T-cell (primary cell): Measurements from ENCODE around the gene PKHD1. TPM values are rescaled to one million over a fixed set of nuclear protein-coding genes. Genes with fewer than 3 reads are reported as not detected.

Source experiments
- ATAC-seq, 4 experiments: fragments of 200-7000 bp in 3 of 4; fragments of 150-1000 bp in 1 of 4; cut with Tn5 transposase; replicated peaks in 1 of 4; 1 replicate in 3 of 4; 2 replicates in 1 of 4; pipeline ENCODE4 v1.10.0; 2021; ENCODE audit warnings: moderate library complexity in 3 of 4, mild to moderate bottlenecking in 2 of 4, moderate number of reproducible peaks in 1 of 4
- CTCF ChIA-PET, 2 donors: fragments of 300-600 bp; sonication (Branson Sonifier 250); formaldehyde crosslinking; loops; one replicate each; lab custom pipeline; 2022; ENCODE audit warnings: antibody characterized with exemption in 2 of 2; lab: Charles Lee
- POLR2A ChIA-PET, 2 donors: fragments of 300-600 bp; sonication (Branson Sonifier 250); formaldehyde crosslinking; loops; one replicate each; lab custom pipeline; 2022; ENCODE audit warnings: antibody characterized with exemption in 2 of 2; lab: Charles Lee
- DNase-seq, 35 experiments: peaks; one replicate each; pipeline versions ENCODE4 v3.0.0 to v3.0.0-alpha.2; 2013 to 2023
- H3K27ac ChIP-seq: one replicate; pipeline ENCODE4 v1.5.1; 2013; ENCODE audit warnings: low read length
- H3K27me3 ChIP-seq, 2 experiments: replicated peaks in 1 of 2; 1 replicate in 1 of 2; 2 replicates in 1 of 2; pipeline versions ENCODE4 v1.6.1 to v1.7.0; 2013; ENCODE audit warnings: low read length in 1 of 2, mixed read lengths in 1 of 2; ENCODE audit not compliant: control insufficient read depth in 2 of 2, insufficient read depth in 2 of 2; ENCODE audit errors: extremely low read depth in 1 of 2
- H3K36me3 ChIP-seq, 2 donors: 1 replicate in 1 of 2; 2 replicates in 1 of 2; pipeline versions ENCODE4 v1.6.1 to v1.7.0; 2013; ENCODE audit warnings: low read length in 1 of 2; ENCODE audit not compliant: control insufficient read depth in 2 of 2, insufficient read depth in 1 of 2; ENCODE audit errors: extremely low read depth in 1 of 2
- H3K4me1 ChIP-seq, 2 experiments: 1 replicate in 1 of 2; 2 replicates in 1 of 2; pipeline versions ENCODE4 v1.6.1 to v1.7.0; 2013; ENCODE audit warnings: low read length in 2 of 2, mixed read lengths in 1 of 2; ENCODE audit not compliant: insufficient read depth in 2 of 2, control insufficient read depth in 1 of 2; ENCODE audit errors: extremely low read depth in 1 of 2
- H3K4me3 ChIP-seq, 2 donors: 1 replicate in 1 of 2; 2 replicates in 1 of 2; pipeline versions ENCODE4 v1.5.1 to v1.7.0; 2013; ENCODE audit warnings: mild to moderate bottlenecking in 2 of 2, low read length in 1 of 2, moderate library complexity in 1 of 2; ENCODE audit not compliant: control insufficient read depth in 1 of 2; ENCODE audit errors: extremely low read depth in 1 of 2
- H3K9me3 ChIP-seq: 2 replicates; pipeline ENCODE4 v1.7.0; 2013
- H3K27ac Mint-ChIP-seq, 2 donors: one replicate each; pipeline ENCODE4 v1.8.0; 2020 to 2021; ENCODE audit warnings: mild to moderate bottlenecking in 2 of 2, mixed read lengths in 2 of 2
- H3K27me3 Mint-ChIP-seq, 2 donors: one replicate each; pipeline ENCODE4 v1.8.0; 2021 to 2022; ENCODE audit warnings: mixed read lengths in 2 of 2
- H3K36me3 Mint-ChIP-seq: one replicate; pipeline ENCODE4 v1.8.0; 2021; ENCODE audit warnings: mixed read lengths
- H3K4me1 Mint-ChIP-seq, 3 donors: one replicate each; pipeline ENCODE4 v1.8.0; 2020 to 2022; ENCODE audit warnings: mixed read lengths in 3 of 3, mild to moderate bottlenecking in 1 of 3
- H3K4me3 Mint-ChIP-seq, 3 donors: one replicate each; pipeline ENCODE4 v1.8.0; 2020 to 2022; ENCODE audit warnings: mild to moderate bottlenecking in 3 of 3, mixed read lengths in 3 of 3, moderate library complexity in 3 of 3
- H3K9me3 Mint-ChIP-seq, 3 donors: one replicate each; pipeline ENCODE4 v1.8.0; 2020 to 2022; ENCODE audit warnings: mixed read lengths in 3 of 3
- WGBS: methylation state at CpG from one replicate; pipeline ENCODE4 v1.1.5; 2013; ENCODE audit warnings: missing lambda C conversion rate; ENCODE audit not compliant: insufficient coverage; 5-methylcytosine and 5-hydroxymethylcytosine counted together
- total RNA-seq, 35 experiments: library from RNA in 6 of 35; stranded (reverse) in 6 of 35; fragments of 120-200 nt in 1 of 35; gene quantifications; one replicate each; pipeline versions ENCODE4 v1.2.1 to v1.2.4 and lab custom pipeline; 2013 to 2026

Gene PKHD1
- total RNA-seq, 5 donors from 2014 or later (not counting 1 experiment from before 2014, with no cell fraction given): 0.03 TPM; not detected in 3

- no peak for DNase-seq
- Mint-ChIP-seq H3K4me3 (no peak overlapping the region), H3K4me1 (no peaks in the 10 kb centered on the region), H3K36me3 (no peaks in the 10 kb centered on the region), H3K9me3 (peaks cover 2 to 7% (median 5%) of the 10 kb centered on the region in 3 donors), H3K27me3 (no peaks in the 10 kb centered on the region), H3K27ac (no peak overlapping the region)
- no peak overlapping the region for H3K4me3 ChIP-seq
- no peaks in the 10 kb centered on the region for H3K36me3 ChIP-seq
- ChIA-PET POLR2A (no interaction called here), CTCF (no interaction called here)
- no peaks in the 10 kb centered on the region for H3K27me3 ChIP-seq
- no peaks in the 10 kb centered on the region for H3K9me3 ChIP-seq
- no peak for ATAC-seq
- 88% methylated on average over 1 of the region's 5 CpGs for WGBS
- no peak overlapping the region for H3K27ac ChIP-seq
- no peaks in the 10 kb centered on the region for H3K4me1 ChIP-seq
These were observed 517.1 kb downstream of the PKHD1 start for GRCh38 chr6:51570168-51570921.

- peaks cover 2 to 7% (median 5%) of the 10 kb centered on the region in 3 donors for H3K9me3 Mint-ChIP-seq
- H3K27ac Mint-ChIP-seq: no peak overlapping the region
- H3K4me3 Mint-ChIP-seq: no peak overlapping the region
- no peaks in the 10 kb centered on the region for H3K27me3 Mint-ChIP-seq
- POLR2A ChIA-PET: no interaction called here
- Histone ChIP-seq H3K9me3 (no peaks in the 10 kb centered on the region), H3K4me1 (no peaks in the 10 kb centered on the region), H3K4me3 (no peak overlapping the region), H3K27ac (no peak overlapping the region), H3K27me3 (no peaks in the 10 kb centered on the region), H3K36me3 (no peaks in the 10 kb centered on the region)
- no peaks in the 10 kb centered on the region for H3K36me3 Mint-ChIP-seq
- no peak for ATAC-seq
- no peak for DNase-seq
- CTCF ChIA-PET: no interaction called here
- 63% methylated on average over 1 of the region's 1 CpG for WGBS
- H3K4me1 Mint-ChIP-seq: no peaks in the 10 kb centered on the region
These were observed 517.8 kb downstream of the PKHD1 start for GRCh38 chr6:51569594-51569993.

GRCh38 chr6:51568771-51569170 lies 518.6 kb downstream of the PKHD1 start:
- H3K4me1 ChIP-seq: no peaks in the 10 kb centered on the region
- no peak overlapping the region for H3K27ac ChIP-seq
- Mint-ChIP-seq H3K9me3 (peaks cover 0 to 5% (median 0%) of the 10 kb centered on the region in 3 donors), H3K36me3 (no peaks in the 10 kb centered on the region), H3K4me1 (no peaks in the 10 kb centered on the region), H3K4me3 (no peak overlapping the region), H3K27me3 (no peaks in the 10 kb centered on the region), H3K27ac (no peak overlapping the region)
- CTCF ChIA-PET: interaction anchor here in 1 of 2 donors (0.6 kb wide), 1 partner anchor 284 kb away, joined by 4 read pairs; no protein-coding TSS in a partner anchor
- H3K4me3 ChIP-seq: no peak overlapping the region
- WGBS: 100% methylated on average over 1 of the region's 2 CpGs
- POLR2A ChIA-PET: no interaction called here
- no peak for DNase-seq
- H3K27me3 ChIP-seq: no peaks in the 10 kb centered on the region
- H3K9me3 ChIP-seq: no peaks in the 10 kb centered on the region
- ATAC-seq: no peak
- no peaks in the 10 kb centered on the region for H3K36me3 ChIP-seq

DNA sequence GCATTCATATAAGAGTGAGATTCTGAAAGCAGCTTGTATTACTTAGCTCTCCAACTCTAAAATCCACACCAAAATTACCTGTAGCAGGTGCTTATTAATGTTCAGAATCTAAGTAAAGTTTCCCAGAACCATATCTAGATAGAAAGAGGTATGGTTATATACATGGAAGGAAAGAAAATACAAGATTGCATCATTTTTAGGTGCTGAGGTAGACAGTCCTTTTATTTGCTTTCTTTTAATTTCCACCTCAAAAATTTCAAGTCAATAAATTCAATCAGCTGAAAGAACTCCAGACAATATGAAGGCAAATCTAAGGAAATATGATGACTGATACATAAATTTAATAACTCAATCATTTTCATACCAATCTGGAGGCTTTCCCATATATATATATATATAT lies 521.9 kb downstream of the PKHD1 start:
- Mint-ChIP-seq H3K27me3 (no peaks in the 10 kb centered on the region), H3K9me3 (peaks cover 0 to 8% (median 4%) of the 10 kb centered on the region in 3 donors), H3K36me3 (no peaks in the 10 kb centered on the region), H3K27ac (no peak overlapping the region), H3K4me3 (no peak overlapping the region), H3K4me1 (peaks cover 0 to 5% (median 0%) of the 10 kb centered on the region in 3 donors)
- no peak for DNase-seq
- POLR2A ChIA-PET: no interaction called here
- ATAC-seq: no peak
- CTCF ChIA-PET: no interaction called here
- Histone ChIP-seq H3K9me3 (no peaks in the 10 kb centered on the region), H3K27ac (no peak overlapping the region), H3K4me3 (no peak overlapping the region), H3K36me3 (no peaks in the 10 kb centered on the region), H3K4me1 (peaks cover 0 to 10% of the 10 kb centered on the region in 2 experiments), H3K27me3 (no peaks in the 10 kb centered on the region)

Other genes with a start within 250 kb of the PKHD1 start
- not detected for gene IL17A, start 98.8 kb upstream of the PKHD1 start, total RNA-seq
- gene IL17F, start 156.9 kb upstream of the PKHD1 start, total RNA-seq: not detected
- gene MCM3, start 197.1 kb upstream of the PKHD1 start, total RNA-seq: 10 to 100 TPM; 22.9 to 52.1 (median 47.5) TPM